Measurements from ENCODE around the gene C1QL1.

DNA sequence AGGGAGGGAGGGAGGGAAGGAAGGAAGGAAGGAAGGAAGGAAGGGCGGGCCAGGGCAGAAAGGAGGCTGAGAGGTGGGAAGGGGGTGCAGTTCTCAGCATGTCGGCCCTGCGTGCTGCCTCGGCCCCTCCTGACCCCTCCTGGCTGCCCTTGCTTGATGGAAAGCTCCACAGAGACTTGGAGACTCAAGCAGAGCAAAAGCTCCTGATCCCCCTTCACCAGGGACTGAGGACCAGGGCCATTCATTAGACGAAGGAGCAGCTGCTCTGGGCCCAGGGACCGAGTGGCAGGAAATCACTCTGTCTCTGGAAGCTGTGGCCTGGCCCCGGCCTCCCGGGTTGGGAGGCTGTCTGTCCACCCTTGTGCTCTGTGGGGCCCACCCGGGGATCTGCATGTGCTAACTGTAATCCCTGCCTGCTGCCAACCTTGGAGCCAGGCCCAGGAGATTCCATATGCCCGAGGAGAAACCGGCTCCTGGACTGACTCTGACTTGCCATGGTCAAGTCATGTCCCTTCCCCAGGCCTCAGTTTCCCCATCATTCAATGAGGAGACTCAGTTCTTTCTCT lies 27.4 kb upstream of the C1QL1 start:
- TF ChIP-seq, protein P1, sequence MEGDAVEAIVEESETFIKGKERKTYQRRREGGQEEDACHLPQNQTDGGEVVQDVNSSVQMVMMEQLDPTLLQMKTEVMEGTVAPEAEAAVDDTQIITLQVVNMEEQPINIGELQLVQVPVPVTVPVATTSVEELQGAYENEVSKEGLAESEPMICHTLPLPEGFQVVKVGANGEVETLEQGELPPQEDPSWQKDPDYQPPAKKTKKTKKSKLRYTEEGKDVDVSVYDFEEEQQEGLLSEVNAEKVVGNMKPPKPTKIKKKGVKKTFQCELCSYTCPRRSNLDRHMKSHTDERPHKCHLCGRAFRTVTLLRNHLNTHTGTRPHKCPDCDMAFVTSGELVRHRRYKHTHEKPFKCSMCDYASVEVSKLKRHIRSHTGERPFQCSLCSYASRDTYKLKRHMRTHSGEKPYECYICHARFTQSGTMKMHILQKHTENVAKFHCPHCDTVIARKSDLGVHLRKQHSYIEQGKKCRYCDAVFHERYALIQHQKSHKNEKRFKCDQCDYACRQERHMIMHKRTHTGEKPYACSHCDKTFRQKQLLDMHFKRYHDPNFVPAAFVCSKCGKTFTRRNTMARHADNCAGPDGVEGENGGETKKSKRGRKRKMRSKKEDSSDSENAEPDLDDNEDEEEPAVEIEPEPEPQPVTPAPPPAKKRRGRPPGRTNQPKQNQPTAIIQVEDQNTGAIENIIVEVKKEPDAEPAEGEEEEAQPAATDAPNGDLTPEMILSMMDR (IDR thresholded peaks at IDR 0.05 in 2 of 3, conservative IDR thresholded peaks at IDR 0.05 in 1 of 3; ENCODE audit: borderline replicate concordance in 1 of 3, insufficient read depth in 1 of 3, low read depth in 2 of 3, low read length in 2 of 3) = no peak
- TF ChIP-seq POLR2A (IDR thresholded peaks at IDR 0.05; ENCODE audit: borderline replicate concordance, extremely low read depth, insufficient read depth, insufficient read length) = no peak
